K562 (cell line): ENCODE data around the gene THAP5. TPM values are rescaled to one million over a fixed set of nuclear protein-coding genes. Genes with fewer than 3 reads are reported as not detected.
A peak's percentile ranks its signal among the peaks of the same experiment; 100 is the strongest.

ENCODE experiments used
- ETV1 ChIP-seq: fragments of 450-650 bp; conservative IDR thresholded peaks from 2 replicates; pipeline ENCODE4 v1.6.1; 2016; ENCODE audit warnings: missing genetic modification characterization, control low read depth, low read depth, missing compliant biosample characterization
- KLF1 ChIP-seq: fragments of 450-650 bp; IDR thresholded peaks from 2 replicates; pipeline ENCODE4 v1.6.1; 2016; ENCODE audit warnings: missing genetic modification characterization, missing compliant biosample characterization
- TAF9B ChIP-seq: fragments of 450-650 bp; IDR thresholded peaks from 2 replicates; pipeline ENCODE4 v1.6.1; 2018; ENCODE audit warnings: mild to moderate bottlenecking; ENCODE audit not compliant: partially characterized antibody
- XRCC3 ChIP-seq: fragments of 450-650 bp; IDR thresholded peaks from 2 replicates; pipeline ENCODE4 v1.6.1; 2017; ENCODE audit warnings: mild to moderate bottlenecking, moderate library complexity
- ZFX ChIP-seq: sonication (generic); formaldehyde crosslinking; IDR thresholded peaks from 2 replicates; pipeline ENCODE4 v1.8.0; 2022; ENCODE audit warnings: mild to moderate bottlenecking, missing genetic modification reagents, moderate library complexity
- ZNF444 ChIP-seq: fragments of 250-450 bp; sonication (Bioruptor Pico); IDR thresholded peaks from 2 replicates; pipeline ENCODE4 v1.4.0; 2020; ENCODE audit warnings: mild to moderate bottlenecking, moderate library complexity
- ZNF561 ChIP-seq: fragments of 450-650 bp; formaldehyde crosslinking; conservative IDR thresholded peaks from 2 replicates; pipeline ENCODE4 v1.4.0; 2020; ENCODE audit warnings: mild to moderate bottlenecking, moderate library complexity
- ZNF75A ChIP-seq: fragments of 450-650 bp; formaldehyde crosslinking; IDR thresholded peaks from 2 replicates; pipeline ENCODE4 v1.4.0; 2020; ENCODE audit warnings: mild to moderate bottlenecking
- ZZZ3 ChIP-seq: fragments of 450-650 bp; IDR thresholded peaks from 2 replicates; pipeline ENCODE4 v1.6.1; 2016; ENCODE audit warnings: antibody characterized with exemption, mild to moderate bottlenecking, moderate library complexity
- polyA plus RNA-seq, 8 experiments: library from polyadenylated mRNA; depleted of rRNA in 4 of 8; stranded (reverse) in 5 of 8; unstranded in 3 of 8; fragments of >200 nt; fragmentation: Nextera tagmentation in 2 of 8; fragmentation: Illumina TruSeq in 1 of 8; extraction: Ambion mirVana in 2 of 8; extraction: Trizol in 1 of 8; gene quantifications; 2 replicates each; pipeline versions ENCODE4 v1.2.1 to v1.2.3, GENCODE V29; 2011 to 2014; ENCODE audit warnings: inconsistent platforms in 1 of 8, missing spikeins in 1 of 8
- total RNA-seq, 7 experiments: library from RNA; depleted of rRNA in 6 of 7; stranded (reverse); fragments of >200 nt in 6 of 7; fragmentation: Illumina TruSeq in 2 of 7; extraction: Trizol in 2 of 7; gene quantifications; 2 replicates each; pipeline versions ENCODE4 v1.2.1 to v1.2.3, GENCODE V29; 2011 to 2021; ENCODE audit warnings: low replicate concordance in 1 of 7
- TF ChIP-seq, protein P1 (sequence below), 2 experiments: fragments of 450-650 bp in 1 of 2; sonication (generic) in 1 of 2; formaldehyde crosslinking in 1 of 2; IDR thresholded peaks; 2 replicates each; pipeline versions ENCODE4 v1.7.1 to v1.9.0; 2016 to 2022; ENCODE audit warnings: inconsistent platforms in 1 of 2, mild to moderate bottlenecking in 1 of 2, missing genetic modification reagents in 1 of 2
- TF ChIP-seq, protein P2 (sequence below): sonication (generic); formaldehyde crosslinking; IDR thresholded peaks from 2 replicates; pipeline ENCODE4 v1.8.0; 2022; ENCODE audit warnings: missing genetic modification reagents, mild to moderate bottlenecking, borderline replicate concordance
- TF ChIP-seq, protein P3 (sequence below): fragments of 250-450 bp; sonication (Bioruptor Pico); IDR thresholded peaks from 2 replicates; pipeline ENCODE4 v1.5.0; 2021; ENCODE audit warnings: mild to moderate bottlenecking, moderate library complexity

The THAP5 gene
- total and polyA plus RNA-seq, 9 of the 15 experiments (the other 6 are each of a cell fraction or from before 2014, with no cell fraction given): 16.5 to 58.1 (median 28.2) TPM

DNA sequence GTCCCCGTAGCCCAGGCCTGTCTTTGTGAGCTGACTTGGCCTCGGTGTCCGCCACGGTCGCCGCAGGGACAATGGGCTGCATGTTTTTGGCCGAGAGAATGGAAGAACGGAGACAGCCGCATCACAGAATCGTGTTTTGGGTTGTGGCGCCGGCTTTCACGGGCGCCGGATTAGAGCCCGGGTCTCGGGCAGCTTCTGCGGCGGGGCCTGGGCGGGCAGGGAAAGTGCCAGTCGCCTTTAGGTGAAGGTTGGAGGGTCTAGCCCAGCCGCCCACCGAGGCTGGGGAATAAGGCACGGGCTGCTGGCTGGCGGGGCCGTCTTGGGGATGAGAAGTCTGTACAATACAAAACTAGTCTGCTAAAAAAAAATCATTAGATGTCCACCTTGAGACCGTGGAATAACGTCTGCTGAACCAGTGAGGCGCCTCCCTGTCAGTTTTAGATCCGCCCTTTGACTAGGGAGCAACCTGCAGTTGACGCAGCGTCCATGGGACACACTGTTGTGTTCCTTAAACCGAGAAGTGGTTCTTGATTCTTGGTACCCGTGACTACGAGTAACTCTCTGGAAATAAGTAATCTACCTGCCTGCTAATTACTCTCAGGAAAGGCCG lies 745 bp upstream of the THAP5 start (continued):
- TF ChIP-seq, protein P1, sequence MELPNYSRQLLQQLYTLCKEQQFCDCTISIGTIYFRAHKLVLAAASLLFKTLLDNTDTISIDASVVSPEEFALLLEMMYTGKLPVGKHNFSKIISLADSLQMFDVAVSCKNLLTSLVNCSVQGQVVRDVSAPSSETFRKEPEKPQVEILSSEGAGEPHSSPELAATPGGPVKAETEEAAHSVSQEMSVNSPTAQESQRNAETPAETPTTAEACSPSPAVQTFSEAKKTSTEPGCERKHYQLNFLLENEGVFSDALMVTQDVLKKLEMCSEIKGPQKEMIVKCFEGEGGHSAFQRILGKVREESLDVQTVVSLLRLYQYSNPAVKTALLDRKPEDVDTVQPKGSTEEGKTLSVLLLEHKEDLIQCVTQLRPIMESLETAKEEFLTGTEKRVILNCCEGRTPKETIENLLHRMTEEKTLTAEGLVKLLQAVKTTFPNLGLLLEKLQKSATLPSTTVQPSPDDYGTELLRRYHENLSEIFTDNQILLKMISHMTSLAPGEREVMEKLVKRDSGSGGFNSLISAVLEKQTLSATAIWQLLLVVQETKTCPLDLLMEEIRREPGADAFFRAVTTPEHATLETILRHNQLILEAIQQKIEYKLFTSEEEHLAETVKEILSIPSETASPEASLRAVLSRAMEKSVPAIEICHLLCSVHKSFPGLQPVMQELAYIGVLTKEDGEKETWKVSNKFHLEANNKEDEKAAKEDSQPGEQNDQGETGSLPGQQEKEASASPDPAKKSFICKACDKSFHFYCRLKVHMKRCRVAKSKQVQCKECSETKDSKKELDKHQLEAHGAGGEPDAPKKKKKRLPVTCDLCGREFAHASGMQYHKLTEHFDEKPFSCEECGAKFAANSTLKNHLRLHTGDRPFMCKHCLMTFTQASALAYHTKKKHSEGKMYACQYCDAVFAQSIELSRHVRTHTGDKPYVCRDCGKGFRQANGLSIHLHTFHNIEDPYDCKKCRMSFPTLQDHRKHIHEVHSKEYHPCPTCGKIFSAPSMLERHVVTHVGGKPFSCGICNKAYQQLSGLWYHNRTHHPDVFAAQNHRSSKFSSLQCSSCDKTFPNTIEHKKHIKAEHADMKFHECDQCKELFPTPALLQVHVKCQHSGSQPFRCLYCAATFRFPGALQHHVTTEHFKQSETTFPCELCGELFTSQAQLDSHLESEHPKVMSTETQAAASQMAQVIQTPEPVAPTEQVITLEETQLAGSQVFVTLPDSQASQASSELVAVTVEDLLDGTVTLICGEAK (IDR thresholded peaks at IDR 0.05): no peak
- TF ChIP-seq, protein P1 (CRISPR knock-in tag; IDR thresholded peaks at IDR 0.05): no peak
- TF ChIP-seq KLF1 (tag) (no peak; the same call in 1 of the 2 replicates), ZZZ3 (no peak), ETV1 (no peak), XRCC3 (no peak), TAF9B (no peak), ZNF561 (no peak), ZFX (CRISPR knock-in tag) (peak; percentile 19; the same call in 1 of the 2 replicates), ZNF444 (0 out of 2 replicates have a peak, but pooled peaks have one; percentile 45), ZNF75A (CRISPR knock-in tag) (0 out of 2 replicates have a peak, but pooled peaks have one; percentile 44)
- TF ChIP-seq, protein P2, sequence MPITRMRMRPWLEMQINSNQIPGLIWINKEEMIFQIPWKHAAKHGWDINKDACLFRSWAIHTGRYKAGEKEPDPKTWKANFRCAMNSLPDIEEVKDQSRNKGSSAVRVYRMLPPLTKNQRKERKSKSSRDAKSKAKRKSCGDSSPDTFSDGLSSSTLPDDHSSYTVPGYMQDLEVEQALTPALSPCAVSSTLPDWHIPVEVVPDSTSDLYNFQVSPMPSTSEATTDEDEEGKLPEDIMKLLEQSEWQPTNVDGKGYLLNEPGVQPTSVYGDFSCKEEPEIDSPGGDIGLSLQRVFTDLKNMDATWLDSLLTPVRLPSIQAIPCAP (CRISPR knock-in tag): no peak
- TF ChIP-seq, protein P3, sequence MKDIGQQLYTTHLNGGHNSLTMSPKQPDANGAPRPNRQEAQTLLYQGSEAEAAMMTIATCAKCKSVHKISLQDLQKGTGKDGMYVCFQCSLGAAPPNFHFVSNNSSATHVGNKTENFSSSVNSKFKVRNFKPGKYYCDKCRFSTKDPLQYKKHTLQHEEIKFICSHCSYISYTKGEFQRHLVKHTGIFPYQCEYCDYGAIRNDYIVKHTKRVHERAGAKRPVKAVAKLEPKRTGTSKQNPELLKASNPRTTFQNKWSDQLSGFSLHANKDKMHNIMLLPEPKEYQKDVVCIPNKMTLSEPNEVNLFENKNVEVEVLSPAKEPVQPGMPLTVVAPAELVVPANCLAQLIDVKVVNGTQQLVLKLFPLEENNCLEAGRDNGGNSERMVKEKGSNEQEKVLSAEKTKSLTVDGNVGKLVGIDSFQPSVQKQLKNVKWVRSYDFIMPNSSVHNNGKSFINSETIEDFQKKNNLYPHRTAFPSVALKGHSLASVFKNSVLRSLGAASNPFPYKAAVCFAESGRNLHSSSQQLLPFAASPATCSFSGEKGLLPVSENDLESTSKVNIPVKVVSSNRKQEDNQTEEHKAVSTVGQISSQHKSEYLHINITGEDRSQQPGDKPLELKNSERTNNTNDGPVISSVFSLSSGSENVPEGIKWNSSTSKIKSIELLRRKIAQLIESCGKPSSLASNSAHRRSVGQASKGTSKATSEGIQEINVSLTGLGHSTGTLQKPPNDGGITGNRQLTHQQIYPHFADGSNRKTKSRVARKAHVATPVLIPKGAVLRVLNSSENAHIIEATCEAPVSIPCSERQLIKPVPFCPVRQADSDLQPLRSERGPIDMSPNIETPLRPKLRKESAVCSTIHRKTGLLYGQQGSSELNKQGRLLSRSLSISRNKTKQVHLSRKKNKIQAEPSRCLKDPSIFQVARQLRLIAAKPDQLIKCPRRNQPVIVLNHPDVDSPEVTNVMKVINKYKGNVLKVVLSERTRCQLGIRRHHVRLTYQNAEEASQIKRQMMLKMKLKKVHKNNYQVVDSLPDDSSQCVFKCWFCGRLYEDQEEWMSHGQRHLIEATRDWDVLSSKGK: no peak
